Rectal smooth muscle tissue (tissue), 1 donor: ENCODE data around the gene KRTAP5-4.
"Not testable (repeated sequence)": the region's sequence is repeated elsewhere in the genome, so short reads cannot be mapped to it uniquely, and the experiment has no call there.

Experiments used
- H3K27ac ChIP-seq: one replicate; pipeline ENCODE4 v1.7.0; 2013; ENCODE audit warnings: low read depth, low read length, inconsistent platforms
- H3K27me3 ChIP-seq: one replicate; pipeline ENCODE4 v1.7.0; 2013; ENCODE audit warnings: low read length; ENCODE audit not compliant: control insufficient read depth, insufficient read depth
- H3K36me3 ChIP-seq: one replicate; pipeline ENCODE4 v1.7.0; 2013; ENCODE audit warnings: low read length; ENCODE audit not compliant: control insufficient read depth, insufficient read depth
- H3K4me1 ChIP-seq: one replicate; pipeline ENCODE4 v1.7.0; 2013; ENCODE audit warnings: low read length; ENCODE audit not compliant: control insufficient read depth, insufficient read depth
- H3K4me3 ChIP-seq: one replicate; pipeline ENCODE4 v1.7.0; 2013; ENCODE audit warnings: low read length
- H3K9ac ChIP-seq: one replicate; pipeline ENCODE4 v1.7.0; 2013; ENCODE audit warnings: low read length

KRTAP5-4 gene

GRCh38 chr11:1628506-1629325 lies 6.8 kb upstream of the KRTAP5-4 start:
- H3K4me1 ChIP-seq = no peaks in the 10 kb centered on the region
- H3K27me3 ChIP-seq = peaks cover 3% of the 10 kb centered on the region
- no peak overlapping the region for H3K4me3 ChIP-seq
- H3K27ac ChIP-seq = no peak overlapping the region
- no peaks in the 10 kb centered on the region for H3K36me3 ChIP-seq
- no peak overlapping the region for H3K9ac ChIP-seq

- Histone ChIP-seq H3K9ac (no peak overlapping the region), H3K4me1 (no peaks in the 10 kb centered on the region), H3K4me3 (no peak overlapping the region), H3K27me3 (peaks cover 3% of the 10 kb centered on the region), H3K36me3 (no peaks in the 10 kb centered on the region), H3K27ac (no peak overlapping the region)
These were observed 3.6 kb upstream of the KRTAP5-4 start for GRCh38 chr11:1625541-1625940.

- no peak overlapping the region for H3K9ac ChIP-seq
- H3K4me1 ChIP-seq = no peaks in the 10 kb centered on the region
- H3K27me3 ChIP-seq = no peaks in the 10 kb centered on the region
These were observed 2.7 kb upstream of the KRTAP5-4 start for GRCh38 chr11:1624621-1625020.

GRCh38 chr11:1623716-1624115 lies 1.8 kb upstream of the KRTAP5-4 start:
- no peak overlapping the region for H3K4me3 ChIP-seq
- no peak overlapping the region for H3K27ac ChIP-seq
- no peaks in the 10 kb centered on the region for H3K4me1 ChIP-seq
- H3K36me3 ChIP-seq = no peaks in the 10 kb centered on the region
- no peak overlapping the region for H3K9ac ChIP-seq
- H3K27me3 ChIP-seq = no peaks in the 10 kb centered on the region

More at GRCh38 chr11:1624621-1625020, 2.7 kb upstream of the KRTAP5-4 start:
- Histone ChIP-seq H3K27ac (no peak overlapping the region), H3K36me3 (no peaks in the 10 kb centered on the region), H3K4me3 (no peak overlapping the region)

GRCh38 chr11:1619449-1619848 lies 2.5 kb downstream of the KRTAP5-4 start:
- Histone ChIP-seq H3K27me3 (no peaks in the 10 kb centered on the region), H3K4me3 (no peak overlapping the region), H3K36me3 (no peaks in the 10 kb centered on the region), H3K4me1 (no peaks in the 10 kb centered on the region), H3K27ac (no peak overlapping the region), H3K9ac (no peak overlapping the region)

GRCh38 chr11:1618231-1618630 lies 3.7 kb downstream of the KRTAP5-4 start:
- no peaks in the 10 kb centered on the region for H3K4me1 ChIP-seq
- H3K27me3 ChIP-seq = no peaks in the 10 kb centered on the region
- H3K4me3 ChIP-seq = no peak overlapping the region
- H3K9ac ChIP-seq = no peak overlapping the region
- no peak overlapping the region for H3K27ac ChIP-seq
- H3K36me3 ChIP-seq = no peaks in the 10 kb centered on the region

- peaks cover 2% of the 10 kb centered on the region for H3K27me3 ChIP-seq
- H3K9ac ChIP-seq = no peak within 1 kb of the TSS
- H3K36me3 ChIP-seq = no peaks in the 10 kb centered on the region
- H3K4me3 ChIP-seq = no peak within 1 kb of the TSS
- H3K27ac ChIP-seq = no peak within 1 kb of the TSS
- H3K4me1 ChIP-seq = no peaks in the 10 kb centered on the region
These were observed 13.6 kb downstream of the KRTAP5-4 start, which contains the start of gene KRTAP5-3 for GRCh38 chr11:1608363-1608762. Gene KRTAP5-3 (minus strand): TSS chr11:1608463. CDS start chr11:1608385, 78 bp downstream.

GRCh38 chr11:1607901-1608300 lies 14.0 kb downstream of the KRTAP5-4 start:
- not testable (repeated sequence) for H3K27ac ChIP-seq, H3K27me3 ChIP-seq, H3K36me3 ChIP-seq, H3K9ac ChIP-seq, H3K4me1 ChIP-seq, H3K4me3 ChIP-seq

GRCh38 chr11:1607156-1607845 lies 14.6 kb downstream of the KRTAP5-4 start:
- H3K4me1 ChIP-seq, H3K27me3 ChIP-seq, H3K9ac ChIP-seq: not testable (repeated sequence)

GRCh38 chr11:1605923-1606322 lies 16.0 kb downstream of the KRTAP5-4 start:
- H3K36me3 ChIP-seq, H3K27me3 ChIP-seq, H3K27ac ChIP-seq, H3K9ac ChIP-seq, H3K4me3 ChIP-seq, H3K4me1 ChIP-seq: not testable (repeated sequence)

More at GRCh38 chr11:1607156-1607845, 14.6 kb downstream of the KRTAP5-4 start:
- not testable (repeated sequence) for H3K27ac ChIP-seq, H3K4me3 ChIP-seq, H3K36me3 ChIP-seq

- Histone ChIP-seq H3K27ac (no peak overlapping the region), H3K36me3 (no peaks in the 10 kb centered on the region), H3K27me3 (peaks cover 2% of the 10 kb centered on the region), H3K9ac (no peak overlapping the region), H3K4me3 (no peak overlapping the region), H3K4me1 (no peaks in the 10 kb centered on the region)
These were observed 17.2 kb downstream of the KRTAP5-4 start for GRCh38 chr11:1604711-1605110.

- Histone ChIP-seq H3K4me3 (no peak overlapping the region), H3K36me3 (no peaks in the 10 kb centered on the region), H3K27ac (no peak overlapping the region), H3K27me3 (peaks cover 2% of the 10 kb centered on the region), H3K4me1 (no peaks in the 10 kb centered on the region), H3K9ac (no peak overlapping the region)
These were observed 17.8 kb downstream of the KRTAP5-4 start for GRCh38 chr11:1604181-1604580.
